VCaP (cell line): ENCODE measurements around the gene AKAP11.

Experiments
- H3K27ac ChIP-seq: fragments of 450-650 bp; 2 replicates; pipeline ENCODE4 v1.5.1; 2017
- CTCF ChIP-seq: fragments of 450-650 bp; conservative IDR thresholded peaks from 2 replicates; pipeline ENCODE4 v1.5.1; 2017; ENCODE audit warnings: mild to moderate bottlenecking, moderate library complexity

The AKAP11 gene

GRCh38 chr13:42318570-42318969, 46.6 kb downstream of the AKAP11 start:
- no peak overlapping the region for H3K27ac ChIP-seq
- TF ChIP-seq CTCF: no peak

GRCh38 chr13:42320375-42320787, 48.4 kb downstream of the AKAP11 start:
- no peak overlapping the region for H3K27ac ChIP-seq
- TF ChIP-seq CTCF: no peak

GRCh38 chr13:42322806-42323205, 50.9 kb downstream of the AKAP11 start:
- no peak overlapping the region for H3K27ac ChIP-seq
- TF ChIP-seq CTCF: no peak

- H3K27ac ChIP-seq: no peak overlapping the region
- no peak for TF ChIP-seq CTCF
These were observed 52.8 kb downstream of the AKAP11 start for GRCh38 chr13:42324704-42325103.

GRCh38 chr13:42327725-42328124, 55.8 kb downstream of the AKAP11 start:
- TF ChIP-seq CTCF: no peak

GRCh38 chr13:42328672-42329071, 56.7 kb downstream of the AKAP11 start:
- H3K27ac ChIP-seq: no peak overlapping the region
- no peak for TF ChIP-seq CTCF

More at GRCh38 chr13:42327725-42328124, 55.8 kb downstream of the AKAP11 start:
- H3K27ac ChIP-seq: no peak overlapping the region

GRCh38 chr13:42329239-42329638, 57.3 kb downstream of the AKAP11 start:
- no peak overlapping the region for H3K27ac ChIP-seq
- TF ChIP-seq CTCF: no peak

GRCh38 chr13:42331009-42331408, 59.1 kb downstream of the AKAP11 start:
- no peak overlapping the region for H3K27ac ChIP-seq
- no peak for TF ChIP-seq CTCF
